SH-SY5Y (cell line): ENCODE data around the gene ALKBH3.

Experiments
- GATA2 ChIP-seq: IDR thresholded peaks from 2 replicates; pipeline ENCODE4 v1.6.1; 2011; ENCODE audit warnings: mild to moderate bottlenecking, low read depth, low read length
- GATA3 ChIP-seq: IDR thresholded peaks from 2 replicates; pipeline ENCODE4 v1.6.1; 2011; ENCODE audit warnings: low read depth, mild to moderate bottlenecking, low read length, moderate library complexity

- TF ChIP-seq GATA2 (no peak), GATA3 (no peak)
Measured at GRCh38 chr11:43901551-43901950, 20.9 kb downstream of the ALKBH3 start.
